AG08396 (cell line): Measurements from ENCODE around the gene EDIL3.
"Not testable (repeated sequence)": the region's sequence is repeated elsewhere in the genome, so short reads cannot be mapped to it uniquely, and the experiment has no call there.

ENCODE experiments used
- DNase-seq: peaks from one replicate; pipeline ENCODE4 v3.0.0; 2012; ENCODE audit warnings: low spot score, mixed read lengths

Gene EDIL3

DNA sequence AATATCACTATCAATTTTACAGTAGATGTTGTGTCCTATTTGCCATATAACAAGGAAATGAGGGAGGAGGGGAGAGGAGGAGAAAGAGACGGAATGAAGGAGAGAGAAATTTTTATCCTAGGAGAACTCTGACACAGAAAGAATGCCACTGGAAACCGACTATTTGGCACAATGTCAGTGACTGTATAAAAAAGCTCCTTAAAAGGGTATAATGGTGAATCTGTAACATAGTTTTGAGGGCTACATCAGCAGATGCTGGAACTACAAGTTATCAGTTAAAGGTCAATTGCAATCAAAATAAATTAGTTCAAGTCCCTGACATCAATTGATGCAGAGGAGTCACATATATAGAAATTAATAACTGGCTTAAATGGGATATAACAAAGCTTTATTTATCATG is 5.7 kb downstream of the EDIL3 start:
- DNase-seq: no peak

DNA sequence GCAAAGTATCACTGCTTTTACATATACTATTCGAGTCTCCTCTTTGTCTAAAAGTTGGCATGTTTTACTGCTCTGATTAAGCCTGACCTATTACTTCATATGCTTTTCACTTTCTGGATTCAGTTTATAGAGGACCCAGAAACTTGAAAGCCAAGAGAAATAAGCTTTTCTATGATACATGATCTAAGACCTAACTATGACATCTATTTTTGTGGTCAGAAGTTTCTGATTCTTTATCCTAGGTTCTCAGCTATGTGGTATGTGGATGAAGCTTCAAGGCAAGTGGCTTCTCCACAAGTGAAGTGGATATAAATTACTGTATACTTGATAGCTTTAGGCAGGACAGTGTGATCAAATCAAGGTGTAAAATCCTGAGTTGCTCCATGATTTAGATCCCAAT is 6.3 kb downstream of the EDIL3 start:
- DNase-seq: peak; percentile 11

DNA sequence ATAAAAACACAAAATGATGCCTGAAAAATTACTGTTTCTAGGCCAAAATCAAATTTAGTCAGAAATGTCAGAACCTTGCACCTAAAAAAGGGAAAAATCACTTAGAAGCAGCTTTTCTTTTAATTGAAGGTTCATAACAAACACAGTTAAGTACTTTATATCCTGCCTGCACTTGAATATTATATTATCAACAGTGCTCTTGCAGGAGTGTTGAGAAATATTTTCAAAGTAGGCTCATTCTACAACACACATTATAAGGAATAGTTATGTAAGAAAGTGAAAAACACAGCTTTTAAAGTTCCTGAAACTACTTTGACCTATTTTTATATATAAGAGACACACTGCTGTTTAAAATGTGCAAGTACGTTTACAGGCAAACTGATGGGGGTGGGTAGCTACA is 8.3 kb downstream of the EDIL3 start:
- DNase-seq: no peak

- no peak for DNase-seq
Observed at GRCh38 chr5:84374568-84374967, 10.1 kb downstream of the EDIL3 start.

- no peak for DNase-seq
Observed at GRCh38 chr5:84373506-84373905, 11.2 kb downstream of the EDIL3 start.

- DNase-seq: no peak
Observed at GRCh38 chr5:84372066-84372695, 12.5 kb downstream of the EDIL3 start.

- no peak for DNase-seq
Observed at GRCh38 chr5:84370176-84370575, 14.5 kb downstream of the EDIL3 start.

DNA sequence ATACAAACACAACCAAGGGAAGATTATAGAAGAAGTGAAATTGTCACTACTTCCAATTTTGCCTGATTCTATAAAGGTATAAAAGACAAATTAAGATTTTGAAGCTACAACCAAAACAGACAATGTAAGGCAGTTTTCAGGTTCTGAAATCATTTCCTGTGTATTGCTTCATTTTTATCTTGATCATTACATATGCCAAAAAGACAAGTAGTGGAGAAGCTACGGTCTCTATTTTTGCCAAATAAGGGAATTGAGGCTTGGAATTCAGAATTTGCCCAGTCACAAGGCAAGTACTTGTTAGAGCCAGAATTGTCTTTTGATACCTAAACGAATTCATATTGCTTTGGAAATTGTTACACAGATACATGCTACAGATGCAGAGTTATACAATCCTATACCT is 20.6 kb downstream of the EDIL3 start:
- no peak for DNase-seq

DNA sequence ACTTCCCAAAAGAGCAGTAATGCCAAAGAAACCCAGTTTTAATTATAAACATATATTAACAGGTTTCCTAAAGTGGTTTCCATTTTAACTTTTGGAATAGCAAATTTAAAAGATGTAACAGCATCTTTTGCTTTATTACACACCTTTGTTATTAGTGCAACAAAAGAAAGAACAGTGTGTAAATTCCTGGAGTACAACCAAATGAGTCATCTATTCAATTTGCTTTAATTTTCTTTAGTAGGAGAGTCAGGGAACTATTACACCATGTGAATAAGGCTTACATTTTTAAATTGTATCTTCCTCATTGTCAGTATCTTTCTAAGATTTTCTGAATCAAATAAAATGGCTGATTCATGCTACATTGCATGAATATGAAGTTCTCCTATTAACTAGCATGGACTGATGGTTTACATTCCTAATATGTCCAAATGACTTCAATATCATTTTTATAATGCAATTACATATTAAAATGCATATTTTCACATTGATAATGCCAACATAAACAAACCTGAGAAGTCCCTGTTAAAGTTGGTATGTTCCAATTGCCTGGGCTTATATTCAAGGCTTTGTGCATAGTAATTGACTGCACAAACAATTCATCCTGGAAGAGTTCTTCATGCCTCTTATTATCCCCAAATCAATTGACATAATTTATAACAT is 22.5 kb downstream of the EDIL3 start:
- no peak for DNase-seq

DNA sequence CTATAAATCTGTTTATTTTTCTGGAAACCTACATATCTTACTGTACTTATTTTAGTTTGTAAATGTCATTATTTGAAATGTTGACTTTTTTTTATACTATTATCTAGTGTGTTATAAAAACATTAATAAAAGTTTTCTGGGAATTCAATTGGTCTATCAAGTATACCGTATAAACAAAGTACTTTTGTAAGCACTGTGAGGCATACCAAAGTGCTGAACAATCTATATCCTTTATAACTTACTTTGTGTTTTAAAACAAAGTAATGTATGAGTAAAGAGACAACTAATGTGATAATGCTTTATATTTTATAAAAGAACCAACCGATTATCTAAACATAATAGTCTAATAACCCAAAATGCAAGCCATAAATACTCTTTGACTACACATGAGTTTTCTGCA is 23.1 kb downstream of the EDIL3 start:
- DNase-seq: no peak

DNA sequence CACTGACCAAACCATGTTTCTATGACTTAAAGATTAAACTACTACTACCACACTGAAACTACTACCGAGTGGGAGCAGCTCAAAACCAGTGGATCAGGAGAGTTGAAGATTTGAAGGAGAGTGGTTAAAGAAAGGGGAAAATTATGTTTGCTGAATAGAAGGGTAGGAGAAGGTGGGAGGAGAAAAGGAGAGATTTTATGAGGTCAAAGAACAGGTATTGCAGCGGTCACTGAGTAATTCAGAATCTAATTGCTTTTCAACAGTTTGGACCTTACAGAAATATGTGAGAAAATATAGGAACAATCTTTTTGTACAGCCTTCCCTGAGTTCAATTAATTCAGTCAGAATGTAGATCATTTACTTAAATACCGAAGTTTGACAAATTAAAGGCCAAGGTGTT is 24.6 kb downstream of the EDIL3 start:
- DNase-seq: no peak

DNA sequence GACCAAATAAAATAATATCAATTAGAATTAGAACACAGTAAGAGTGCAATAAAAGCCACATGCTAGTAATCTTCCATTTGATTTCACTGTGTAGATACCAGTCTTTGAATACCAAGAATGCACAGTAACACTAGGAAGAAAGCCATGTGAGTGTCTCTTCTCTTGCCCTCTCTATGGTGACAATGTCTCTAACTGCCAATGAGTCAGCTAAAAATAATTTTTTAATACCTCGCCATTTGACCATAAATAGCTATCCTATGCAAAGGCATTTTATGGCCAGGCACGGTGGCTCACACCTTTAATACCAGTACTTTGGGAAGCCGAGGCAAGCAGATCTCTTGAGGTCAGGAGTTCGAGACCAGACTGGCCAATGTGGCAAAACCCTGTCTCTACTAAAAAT is 30.6 kb downstream of the EDIL3 start:
- no peak for DNase-seq

- DNase-seq: no peak
Observed at GRCh38 chr5:84344788-84345187, 39.9 kb downstream of the EDIL3 start.

GRCh38 chr5:84343171-84343570 is 41.5 kb downstream of the EDIL3 start:
- DNase-seq: no peak

DNA sequence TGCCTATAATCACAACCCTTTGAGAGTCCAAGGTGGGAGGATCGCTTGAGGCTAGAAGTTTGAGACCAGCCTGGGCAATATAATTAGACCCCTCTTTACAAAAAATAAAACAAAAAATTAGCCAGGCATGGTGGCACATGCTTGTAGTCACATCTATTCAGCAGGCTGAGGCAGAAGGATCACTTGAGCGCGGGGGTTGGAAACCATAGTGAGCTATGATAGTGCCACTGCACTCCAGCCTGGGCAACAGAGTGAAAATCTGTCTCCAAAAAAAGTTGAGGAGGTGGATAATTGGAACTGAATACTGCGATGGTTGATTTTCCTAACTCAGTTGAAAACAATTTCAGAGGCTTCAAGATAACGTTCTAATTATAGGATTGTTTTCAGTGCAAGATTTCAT is 52.6 kb downstream of the EDIL3 start:
- no peak for DNase-seq

- DNase-seq: no peak
Observed at GRCh38 chr5:84327591-84327990, 57.1 kb downstream of the EDIL3 start.

- DNase-seq: no peak
Observed at GRCh38 chr5:84322646-84323045, 62.0 kb downstream of the EDIL3 start.

DNA sequence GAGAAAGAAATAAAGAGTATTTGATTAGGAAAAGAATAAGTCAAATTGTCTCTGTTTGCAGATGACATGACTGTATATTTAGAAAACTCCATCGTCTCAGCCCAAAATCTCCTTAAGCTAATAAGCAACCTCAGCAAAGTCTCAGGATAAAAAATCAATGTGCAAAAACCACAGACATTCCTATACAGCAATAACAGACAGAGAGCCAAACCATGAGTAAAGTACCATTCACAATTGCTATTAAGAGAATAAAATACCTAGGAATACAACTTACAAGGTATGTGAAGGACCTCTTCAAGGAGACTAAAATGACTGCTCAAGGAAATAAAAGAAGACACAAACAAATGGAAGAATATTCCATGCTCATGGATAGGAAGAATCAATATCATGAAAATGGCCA is 66.9 kb downstream of the EDIL3 start:
- not testable (repeated sequence) for DNase-seq

GRCh38 chr5:84312280-84312679 is 72.4 kb downstream of the EDIL3 start:
- DNase-seq: not testable (repeated sequence)

- DNase-seq: not testable (repeated sequence)
Observed at GRCh38 chr5:84309850-84310249, 74.8 kb downstream of the EDIL3 start.

DNA sequence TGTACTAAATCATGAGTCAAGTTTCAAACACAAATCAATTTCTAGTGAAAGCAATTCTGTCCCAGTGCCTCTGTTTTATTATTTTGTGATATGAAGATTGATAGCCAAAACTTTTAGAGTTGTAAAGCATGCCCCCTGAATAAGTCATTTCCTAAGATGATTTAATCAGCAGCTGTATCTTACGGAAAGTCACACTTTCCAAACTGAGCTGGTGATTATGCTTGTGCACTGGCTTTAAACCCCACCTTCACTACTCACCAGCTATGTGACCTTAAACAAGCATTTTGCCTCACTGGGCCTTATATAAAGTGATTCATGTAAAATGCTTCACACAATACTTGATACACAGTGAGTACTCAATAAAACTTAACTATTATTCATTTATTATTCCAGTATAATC is 78.1 kb downstream of the EDIL3 start:
- DNase-seq: no peak

GRCh38 chr5:84304599-84304998 is 80.1 kb downstream of the EDIL3 start:
- DNase-seq: no peak

DNA sequence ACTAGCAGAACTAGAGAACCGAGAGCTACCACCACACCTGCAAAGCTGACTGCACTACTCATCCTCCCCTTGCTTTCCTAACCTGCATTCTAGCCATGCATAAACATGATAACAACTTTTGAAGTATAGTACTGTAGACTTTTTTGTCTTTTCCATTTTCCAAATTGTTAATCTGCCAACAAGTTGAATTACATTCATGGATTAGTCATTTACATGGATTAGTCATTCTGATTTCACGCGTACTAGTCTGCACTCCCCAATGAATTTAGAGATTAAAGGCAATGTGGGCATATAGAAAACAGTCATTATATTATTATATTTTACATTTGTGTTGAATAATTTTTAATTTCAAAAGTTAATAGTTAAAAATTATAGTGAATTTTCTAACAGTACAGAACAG is 81.4 kb downstream of the EDIL3 start:
- no peak for DNase-seq

GRCh38 chr5:84301535-84301934 is 83.1 kb downstream of the EDIL3 start:
- no peak for DNase-seq
